Stimulated activated CD4-positive, alpha-beta T cell treated with anti-CD3 and anti-CD28 coated beads, Interleukin-1b, Interleukin-23, amount 100 ng/mL, for 1 hour (primary cell): ENCODE results near the gene INTS15.
A peak's percentile ranks its signal among the peaks of the same experiment; 100 is the strongest.
"Not testable (repeated sequence)": the region's sequence is repeated elsewhere in the genome, so short reads cannot be mapped to it uniquely, and the experiment has no call there.

Experiments
- DNase-seq, 2 donors: peaks; one replicate each; pipeline ENCODE4 v3.0.0-alpha.2; 2020; ENCODE audit warnings: low read depth in 2 of 2

INTS15 gene

DNA sequence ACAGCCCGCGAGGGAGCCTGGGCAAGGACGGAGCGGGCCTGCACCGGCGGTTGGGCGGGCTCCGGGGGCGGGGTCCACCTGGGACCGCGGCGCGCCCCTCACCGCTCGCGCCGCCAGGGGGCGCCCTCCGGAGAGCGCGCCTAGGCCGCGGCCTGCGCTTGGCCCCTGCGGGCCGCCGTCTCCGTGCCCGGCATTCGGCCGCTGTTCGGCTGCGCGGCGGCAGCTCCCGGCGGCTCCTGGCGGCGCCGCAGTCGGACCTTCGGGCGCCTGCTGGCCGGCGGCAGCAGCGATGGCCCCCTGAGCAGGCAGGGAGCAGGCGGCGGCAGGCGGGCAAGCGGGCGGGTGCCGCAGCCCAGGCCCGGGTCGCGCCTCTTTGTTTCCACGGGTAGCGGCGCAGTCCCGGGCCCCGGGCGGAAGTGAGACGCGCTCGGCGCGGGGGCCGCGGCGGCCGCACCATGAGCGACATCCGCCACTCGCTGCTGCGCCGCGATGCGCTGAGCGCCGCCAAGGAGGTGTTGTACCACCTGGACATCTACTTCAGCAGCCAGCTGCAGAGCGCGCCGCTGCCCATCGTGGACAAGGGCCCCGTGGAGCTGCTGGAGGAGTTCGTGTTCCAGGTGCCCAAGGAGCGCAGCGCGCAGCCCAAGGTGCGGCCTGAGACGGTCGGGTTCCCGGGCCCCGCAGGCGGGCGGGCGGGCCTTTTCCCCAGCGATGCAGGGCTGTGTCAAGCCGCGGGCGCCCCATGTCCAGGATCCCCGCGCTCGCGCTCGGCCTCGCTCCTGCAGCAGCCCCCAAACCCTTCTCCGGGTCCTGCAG, at the start of gene INTS15:
Gene INTS15 (plus strand): TSS at position 193 of the 816 bp plus-strand sequence. CDS start 263 bp downstream, at position 456.
- peak; percentile 58 to 73 for DNase-seq

DNA sequence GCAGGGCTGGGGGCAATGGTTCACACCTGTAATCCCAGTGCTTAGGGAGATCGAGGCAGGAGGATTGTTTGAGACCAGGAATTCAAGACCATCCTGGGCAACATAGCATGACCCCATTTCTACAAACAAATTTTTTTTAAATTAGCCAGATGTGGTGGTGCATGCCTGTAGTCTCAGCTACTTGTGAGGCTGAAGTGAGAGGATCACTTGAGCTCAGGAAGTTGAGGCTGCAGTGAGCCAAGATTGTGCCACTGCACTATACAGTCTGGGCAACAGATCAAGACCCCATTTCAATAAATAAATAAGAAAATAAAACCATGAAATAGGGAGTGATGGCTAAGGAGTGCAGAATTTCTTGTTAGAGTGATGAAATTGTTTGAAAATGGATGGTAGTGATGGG, 47.5 kb upstream of the INTS15 start:
- DNase-seq = no peak

DNA sequence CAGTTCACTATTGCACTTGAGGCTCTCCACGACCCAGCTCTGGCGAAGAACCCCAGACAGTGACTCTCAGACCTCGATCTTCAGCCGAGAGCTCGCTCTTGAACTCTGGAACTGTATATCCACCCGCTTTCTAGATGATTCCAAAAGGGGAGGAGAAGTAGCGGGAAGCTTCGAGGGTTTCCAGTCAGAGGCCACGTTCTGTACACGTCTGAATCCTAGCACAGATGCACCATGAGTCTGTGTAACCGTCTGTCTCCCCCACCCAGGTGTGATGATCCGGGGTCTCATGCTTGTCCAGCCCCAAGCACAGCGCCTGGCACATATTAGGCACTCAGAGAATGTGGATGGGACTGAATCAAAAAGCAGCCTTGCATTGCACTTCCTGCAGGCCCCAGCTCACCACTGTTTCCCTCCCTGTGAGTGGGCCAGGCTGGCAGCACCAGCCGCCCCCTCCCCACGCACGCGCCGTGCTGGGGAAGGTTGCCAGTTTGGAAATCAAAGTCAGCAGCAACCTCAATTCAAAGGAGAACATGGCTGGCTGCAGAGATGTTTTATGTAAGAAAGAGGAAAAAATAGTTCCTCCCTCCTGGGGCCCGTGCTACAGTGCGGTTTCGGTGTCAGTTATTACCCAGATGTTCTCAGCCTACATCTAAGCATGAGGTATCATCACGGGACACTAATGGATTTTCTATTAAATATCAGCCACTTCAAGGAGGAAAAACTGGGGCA, 44.3 kb upstream of the INTS15 start:
- no peak for DNase-seq

DNA sequence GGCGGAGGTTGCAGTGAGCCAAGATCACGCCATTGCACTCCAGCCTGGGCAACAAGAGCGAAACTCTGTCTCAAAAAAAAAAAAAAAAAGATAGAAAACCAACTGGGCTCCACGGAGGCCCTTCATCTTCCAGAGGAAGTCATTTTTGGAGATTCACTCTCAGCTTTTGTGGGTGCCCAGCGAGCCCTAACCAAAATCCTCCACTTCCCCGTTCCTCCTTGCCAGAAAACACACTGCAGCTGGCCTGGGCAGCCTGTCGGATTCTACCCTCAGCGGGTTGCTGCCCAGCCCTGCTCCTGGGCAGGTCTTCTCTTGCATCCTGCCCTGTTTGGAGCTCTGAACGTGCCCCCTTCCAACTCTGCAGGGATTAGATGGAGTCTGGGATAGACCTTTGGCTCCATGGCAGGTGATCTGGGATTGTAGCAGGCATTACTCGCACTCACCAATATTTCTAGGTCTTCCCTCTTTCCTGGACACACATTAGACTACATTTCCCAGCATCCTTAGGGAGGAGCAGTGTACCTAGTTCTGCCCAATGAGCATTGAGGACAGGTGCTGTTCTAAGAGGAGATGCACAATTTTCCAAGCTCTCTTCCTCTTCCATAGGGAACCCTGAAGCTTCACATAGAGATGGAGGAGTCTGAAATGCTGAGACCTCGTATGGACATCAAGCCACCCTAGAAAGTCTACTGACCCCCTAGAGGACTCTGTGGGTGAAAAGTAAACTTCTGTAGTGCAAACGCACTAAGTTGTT, 43.1 kb upstream of the INTS15 start:
- DNase-seq = no peak

DNA sequence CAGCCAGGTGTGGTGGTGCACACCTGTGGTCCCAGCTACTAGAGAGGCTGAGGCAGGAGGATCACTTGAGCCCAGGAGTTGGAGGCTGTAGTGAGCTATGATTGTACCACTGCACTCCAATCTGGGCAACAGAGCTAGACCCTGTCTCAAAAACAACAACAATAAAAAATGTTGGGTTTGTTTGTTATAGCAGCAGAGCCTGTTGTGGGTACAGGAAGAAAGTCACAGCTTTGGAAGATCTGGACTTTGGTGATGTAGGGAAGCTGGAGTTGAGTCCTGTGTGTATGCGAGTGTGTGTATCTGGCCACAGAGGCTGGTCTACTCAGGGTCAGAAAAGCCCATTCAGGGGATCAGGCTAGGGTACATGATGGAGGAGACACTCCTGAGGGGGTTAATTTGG, 42.4 kb upstream of the INTS15 start:
- DNase-seq = no peak

DNA sequence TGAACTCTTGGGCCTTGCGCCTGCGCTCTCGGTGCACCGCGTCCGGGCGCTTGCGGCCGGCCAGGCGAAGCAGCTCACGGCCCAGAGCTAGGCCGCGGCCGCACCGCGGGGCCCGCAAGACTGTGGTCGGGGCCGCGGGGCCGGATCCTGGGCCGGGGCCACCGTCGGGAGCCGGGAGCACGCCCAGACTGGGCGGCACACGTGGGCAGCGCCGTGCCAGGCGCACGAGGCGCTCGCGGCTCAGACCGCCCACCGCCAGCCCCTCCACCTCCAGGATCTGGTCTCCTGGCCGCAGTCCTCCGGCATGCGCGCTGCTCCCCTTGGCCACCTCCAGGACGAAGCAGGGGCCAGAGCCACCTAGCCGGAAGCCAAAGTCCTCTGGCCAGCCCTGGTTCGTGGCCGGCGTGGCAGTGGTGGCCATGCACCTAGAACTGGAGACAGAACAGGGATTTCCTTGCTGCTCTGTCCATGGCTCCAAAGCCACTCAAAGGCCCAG, 38.8 kb upstream of the INTS15 start, which contains the start of gene GRID2IP:
Gene GRID2IP (minus strand): TSS at position 446 of the 496 bp plus-strand sequence. CDS start 25 bp downstream, at position 421.
- no peak for DNase-seq

DNA sequence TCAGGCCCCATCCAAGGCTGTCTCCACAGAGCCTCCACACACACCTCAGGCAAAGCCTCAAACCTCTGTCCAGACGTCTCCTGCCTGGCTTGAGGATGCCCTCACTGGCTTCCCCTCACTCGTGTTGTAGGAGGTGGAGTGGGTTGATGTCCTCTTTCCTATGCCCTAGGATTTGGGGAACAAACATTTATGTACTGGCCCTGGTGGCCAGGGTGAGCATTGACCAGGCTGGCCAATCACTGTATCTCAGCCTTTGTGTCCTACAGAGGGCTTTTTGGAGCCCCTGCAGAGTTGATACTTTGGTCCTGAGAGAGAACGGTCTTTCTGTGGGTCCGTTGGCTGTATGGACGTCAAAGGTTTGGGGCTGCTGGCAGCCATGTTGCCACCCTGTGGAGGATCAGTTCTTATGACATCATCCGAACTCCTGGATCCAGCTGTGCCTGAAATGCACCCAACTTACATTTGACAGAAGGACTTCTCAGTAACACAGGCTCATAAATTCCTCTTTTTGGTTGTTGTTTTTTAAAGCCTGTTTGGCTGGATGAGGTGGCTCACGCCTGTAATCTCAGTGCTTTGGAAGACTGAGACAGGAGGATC, 36.3 kb upstream of the INTS15 start:
- DNase-seq = no peak

DNA sequence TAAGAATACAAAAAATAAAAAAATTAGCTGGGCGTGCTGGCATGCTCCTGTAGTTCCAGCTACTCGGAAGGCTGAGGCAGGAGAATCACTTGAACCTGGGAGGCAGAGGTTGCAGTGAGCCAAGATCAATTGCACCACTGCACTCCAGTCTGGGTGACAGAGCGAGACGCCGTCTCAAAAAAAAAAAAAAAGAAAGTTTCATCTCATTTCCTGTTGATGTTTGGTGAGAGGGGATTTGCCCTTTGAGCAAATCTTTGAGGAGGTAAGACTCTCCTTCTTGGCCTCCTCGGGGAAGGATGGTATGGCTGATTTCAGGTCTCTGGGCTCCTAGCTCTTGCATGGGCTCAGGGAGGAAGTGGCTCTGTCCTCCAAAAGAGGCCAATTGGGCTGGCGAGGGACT, 35.0 kb upstream of the INTS15 start:
- DNase-seq = no peak

DNA sequence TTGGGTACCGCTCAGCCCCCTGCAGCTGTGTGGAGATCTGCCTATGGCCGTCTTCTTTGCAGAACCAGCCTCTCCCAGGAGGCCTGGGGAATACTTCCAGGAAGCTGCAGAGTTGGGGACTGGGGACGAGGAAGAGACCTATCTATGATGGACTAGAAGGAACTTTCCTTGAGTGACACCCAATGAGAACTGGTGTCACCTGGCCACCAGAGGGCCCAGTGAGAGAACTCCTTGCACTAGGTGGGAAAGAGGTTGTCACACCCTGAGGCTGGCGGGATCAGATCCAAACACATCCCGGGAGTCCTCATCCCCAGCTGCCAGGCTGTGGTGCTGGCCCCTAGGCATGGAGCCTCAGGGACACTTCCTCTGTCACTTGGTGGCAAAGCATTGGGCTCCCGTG, 33.6 kb upstream of the INTS15 start:
- DNase-seq = no peak

DNA sequence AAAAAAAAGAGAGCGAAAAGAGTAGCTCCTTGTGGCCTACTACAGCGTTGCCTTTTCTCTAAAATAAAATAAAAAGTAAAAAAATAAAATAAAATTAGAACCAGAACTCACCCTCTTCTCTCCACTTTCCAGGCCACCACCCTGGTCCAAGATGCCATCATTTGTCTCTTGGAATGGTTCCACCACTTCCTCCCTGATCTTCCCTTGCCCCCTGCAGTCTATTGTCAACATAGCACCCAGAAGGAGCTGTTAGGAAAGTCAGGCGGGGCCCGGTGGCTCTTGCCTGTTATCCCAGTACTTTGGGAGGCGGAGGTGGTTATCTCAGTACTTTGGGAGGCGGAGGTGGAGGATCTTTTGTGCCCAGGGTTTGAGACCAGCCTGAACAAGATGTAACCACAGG, 31.0 kb upstream of the INTS15 start:
- no peak for DNase-seq

DNA sequence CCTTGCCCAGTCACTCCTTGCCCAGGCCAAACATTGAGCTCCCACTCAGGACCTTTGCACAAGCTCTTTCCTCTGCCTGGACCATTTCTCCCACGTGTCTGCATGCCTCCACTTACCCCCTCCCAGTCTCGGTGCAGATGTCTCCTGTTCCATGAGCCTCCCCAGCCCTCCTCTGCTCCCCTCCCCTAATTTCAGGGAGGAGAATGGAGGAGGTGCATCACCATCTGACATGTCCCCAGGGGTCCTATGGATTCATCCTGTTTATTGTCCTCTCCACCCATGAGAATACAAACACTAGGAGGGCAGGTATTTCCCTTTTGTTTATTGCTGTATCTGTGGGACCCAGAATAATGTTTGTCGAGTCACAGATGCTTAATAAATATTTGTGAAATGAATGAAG, 29.9 kb upstream of the INTS15 start:
- DNase-seq = no peak

DNA sequence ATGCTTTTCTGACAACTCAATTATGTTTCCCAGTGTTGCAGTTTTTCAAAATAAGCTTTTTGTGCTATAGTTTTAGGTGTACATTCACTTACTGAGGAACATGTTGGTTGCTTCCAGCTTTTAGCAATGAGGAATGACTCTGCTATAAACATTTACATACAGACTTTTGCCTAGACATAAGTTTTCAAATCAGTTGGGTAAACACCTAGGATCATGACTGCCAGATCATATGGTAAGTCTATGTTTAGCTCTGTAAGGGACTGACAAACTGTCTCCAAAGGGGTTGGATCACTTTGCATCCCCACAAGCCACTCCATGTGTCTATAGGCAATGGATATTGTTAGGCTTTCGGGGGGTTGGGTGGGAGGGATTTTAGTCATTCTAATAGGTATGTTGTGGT, 27.7 kb upstream of the INTS15 start:
- DNase-seq = no peak

DNA sequence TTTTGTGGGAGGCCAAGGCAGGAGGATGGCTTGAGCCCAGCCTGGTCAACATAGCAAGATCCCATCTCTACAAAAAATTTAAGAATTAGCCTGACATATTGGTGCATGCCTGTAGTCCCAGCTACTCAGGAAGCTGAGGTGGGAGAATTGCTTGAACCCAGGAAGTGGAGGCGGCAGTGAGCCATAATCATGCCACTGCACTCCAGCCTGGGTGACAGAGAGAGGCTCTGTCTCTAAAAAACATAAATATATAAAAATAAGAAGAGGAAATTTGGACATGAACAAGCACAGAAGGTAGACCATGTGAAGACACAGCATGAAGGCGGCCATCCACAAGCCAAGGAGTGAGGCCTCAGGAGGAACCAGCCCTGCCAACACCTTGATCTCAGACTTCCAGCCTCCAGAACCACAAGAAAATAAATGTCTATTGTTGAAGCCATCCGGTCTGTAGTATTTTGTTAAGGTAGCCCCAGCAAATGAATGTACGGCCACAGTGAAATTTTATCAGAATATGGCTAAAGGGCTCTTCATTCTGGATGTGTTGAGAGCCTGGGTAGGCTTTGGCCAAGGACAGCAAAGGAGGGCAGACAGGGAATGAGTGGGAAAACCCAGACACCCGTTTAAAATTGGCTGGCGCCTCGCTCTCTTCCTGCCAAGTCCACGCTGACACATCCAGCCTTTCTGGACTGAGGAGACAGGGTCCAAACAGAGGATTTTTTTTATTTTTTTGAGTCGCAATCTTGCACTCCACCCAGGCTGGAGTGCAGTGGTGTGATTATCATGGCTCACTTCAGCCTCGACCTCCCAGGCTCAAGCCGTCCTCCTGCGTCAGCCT, 25.7 kb upstream of the INTS15 start:
- no peak for DNase-seq

DNA sequence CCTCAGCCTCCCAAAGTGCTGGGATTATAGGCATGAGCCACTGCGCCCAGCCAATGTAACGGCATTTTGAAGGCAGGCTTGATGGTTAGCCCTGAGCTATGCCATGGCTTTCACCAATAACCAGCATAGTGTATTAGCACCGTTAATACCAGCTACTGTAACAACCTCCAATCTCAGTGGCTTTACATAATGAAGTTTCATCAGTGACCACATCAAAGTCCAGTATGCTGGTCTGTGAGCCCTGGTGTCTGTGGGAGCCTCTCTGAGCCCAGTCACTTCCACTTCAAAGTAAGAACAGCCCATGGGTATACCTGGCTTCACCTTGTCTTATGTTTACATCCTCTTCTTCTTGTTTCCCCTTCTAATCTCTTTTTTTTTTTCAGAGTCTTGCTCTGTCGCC, 24.2 kb upstream of the INTS15 start:
- no peak for DNase-seq

DNA sequence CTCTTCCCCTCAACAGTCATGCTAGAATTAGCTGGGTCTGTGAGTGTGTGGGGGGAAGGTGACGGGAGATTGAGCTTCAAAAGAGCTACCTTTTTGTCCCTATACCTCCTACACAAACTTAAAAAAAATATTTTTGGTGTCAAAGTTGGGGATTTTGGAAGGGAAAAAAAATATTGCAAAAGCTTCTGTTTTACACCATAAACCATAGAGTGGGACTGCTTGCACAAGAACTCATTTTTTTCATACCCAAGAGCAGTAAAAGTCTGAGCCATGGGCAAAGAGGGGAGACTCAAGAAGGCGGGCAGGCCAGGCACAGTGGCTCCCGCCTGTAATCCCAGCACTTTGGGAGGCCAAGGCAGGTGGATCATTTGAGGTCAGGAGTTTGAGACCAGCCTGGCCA, 21.9 kb upstream of the INTS15 start:
- no peak for DNase-seq

DNA sequence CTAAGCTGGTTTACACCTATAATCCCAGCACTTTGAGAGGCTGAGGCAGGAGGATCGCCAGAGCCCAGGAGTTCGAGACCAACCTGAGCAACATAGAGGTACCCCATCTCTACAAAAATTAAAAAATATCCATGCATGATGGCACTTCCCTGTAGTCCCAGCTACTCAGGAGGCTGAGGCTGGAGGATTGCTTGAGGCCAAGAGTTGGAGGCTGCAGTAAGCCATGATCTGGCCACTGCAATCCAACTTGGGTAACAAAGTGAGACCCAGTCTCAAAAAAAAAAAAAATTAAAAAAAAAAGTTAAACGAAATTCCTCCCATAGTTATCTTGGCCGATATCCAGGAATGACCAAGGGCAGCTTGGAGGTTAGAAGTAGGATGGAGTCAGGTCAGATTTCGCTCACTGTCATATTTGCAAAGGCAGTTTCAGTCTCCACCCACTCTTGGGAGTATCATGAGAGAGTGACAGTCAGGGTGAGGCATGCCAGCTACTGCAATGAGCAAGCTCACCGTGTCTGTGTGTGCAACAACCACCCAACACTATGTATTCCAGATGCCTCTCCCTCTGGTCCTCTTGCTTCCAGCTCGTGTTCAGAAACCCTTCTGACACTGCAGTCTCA, 18.6 kb upstream of the INTS15 start:
- DNase-seq = no peak

DNA sequence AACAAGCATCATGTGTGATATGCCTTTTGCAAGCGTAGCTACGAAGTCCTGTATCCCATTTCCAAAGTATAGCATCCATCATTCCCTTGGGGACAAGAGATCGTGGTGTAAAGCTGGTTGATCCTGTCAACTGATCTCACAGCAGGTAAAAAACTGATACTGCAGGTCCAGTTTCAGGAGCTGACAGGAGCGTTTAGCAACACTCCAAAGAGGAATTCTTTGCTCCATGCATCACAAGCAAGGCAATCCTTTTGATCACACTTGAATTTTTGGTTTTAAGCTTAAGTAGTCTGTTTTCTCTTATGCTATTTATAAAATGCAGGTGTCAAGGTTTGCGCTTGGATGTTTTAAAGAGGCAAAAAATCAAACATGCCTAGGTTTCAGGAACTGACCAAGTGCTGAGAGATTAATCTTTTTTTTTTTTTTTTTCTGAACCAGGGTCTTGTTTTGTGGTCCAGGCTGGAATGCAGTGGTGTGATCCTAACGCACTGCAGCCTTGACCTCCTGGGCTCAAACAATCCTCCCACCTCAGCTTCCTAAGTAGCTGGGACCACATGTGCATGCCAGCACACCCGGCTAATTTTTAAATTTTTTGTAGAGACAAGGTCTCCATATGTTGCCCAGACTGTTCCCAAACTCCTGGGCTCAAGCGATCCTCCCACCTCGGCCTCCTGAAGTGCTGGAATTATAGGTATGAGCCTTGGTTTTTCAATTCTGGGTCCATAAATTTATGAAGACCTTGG, 14.4 kb upstream of the INTS15 start:
- no peak for DNase-seq

DNA sequence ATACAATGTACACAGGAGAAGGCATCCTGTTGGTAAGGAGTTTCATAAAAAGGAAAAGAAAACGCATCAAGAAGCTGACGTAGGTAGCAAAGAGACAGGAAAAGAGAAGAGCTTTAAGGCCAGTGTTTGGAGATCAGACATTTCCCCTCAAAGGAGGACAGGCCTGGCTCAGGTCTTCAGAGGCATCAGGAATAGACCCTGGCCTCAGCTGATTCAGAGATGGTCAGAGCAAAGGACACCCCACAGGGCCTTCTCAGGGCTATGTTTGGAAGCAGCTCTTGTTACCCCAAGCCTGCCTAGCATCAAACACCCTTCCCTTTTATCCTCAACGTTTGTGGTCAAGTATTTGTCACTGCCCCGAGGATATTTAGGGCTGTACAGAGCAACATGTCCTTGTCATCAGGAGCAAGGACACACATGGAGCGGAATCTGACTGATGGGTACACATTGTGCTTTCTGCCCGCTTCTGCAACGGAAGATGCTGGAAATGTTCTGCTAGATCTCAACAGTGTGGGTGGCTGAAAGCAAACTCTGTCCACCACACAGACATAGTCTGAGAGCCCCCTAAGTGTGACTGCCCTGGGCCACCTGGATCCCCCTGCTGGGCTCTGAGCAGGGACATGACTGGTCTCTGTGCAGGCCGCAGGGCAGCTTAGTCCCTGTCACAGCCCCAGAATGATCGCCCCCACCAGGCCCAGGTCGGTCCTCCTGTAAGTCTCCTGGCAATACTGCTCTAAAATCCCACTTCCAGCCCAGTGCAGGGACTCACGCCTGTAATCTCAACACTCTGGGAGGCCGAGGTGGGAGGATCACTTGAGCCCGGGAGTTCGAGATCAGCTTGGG, 13.6 kb upstream of the INTS15 start:
- no peak for DNase-seq

DNA sequence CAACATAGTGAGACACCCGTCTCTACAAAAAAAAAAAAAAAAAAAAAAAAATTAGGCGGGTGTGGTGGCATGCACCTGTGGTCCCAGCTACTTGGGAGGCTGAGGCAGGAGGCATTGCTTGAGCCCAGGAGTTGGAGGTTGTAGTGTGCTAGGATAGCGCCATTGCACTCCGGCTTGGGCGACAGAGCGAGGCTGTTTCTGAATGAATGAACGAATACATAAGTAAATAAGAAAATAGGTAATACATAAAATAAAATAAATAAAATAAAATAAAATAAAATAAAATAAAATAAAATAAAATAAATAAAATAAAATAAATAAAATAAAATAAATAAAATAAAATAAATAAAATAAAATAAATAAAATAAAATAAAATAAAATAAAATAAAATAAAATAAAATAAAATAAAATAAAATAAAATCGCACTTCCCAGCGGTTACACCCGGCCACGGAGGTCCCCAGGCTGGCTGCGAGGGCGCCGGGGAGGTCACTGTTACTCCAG, 12.9 kb upstream of the INTS15 start:
- DNase-seq = not testable (repeated sequence)
